CD4-positive, alpha-beta T cell treated with Interleukin-15 for 4 hours (primary cell): Measurements from ENCODE around the gene GRID2IP.

Experiments
- DNase-seq: peaks from one replicate; pipeline ENCODE4 v3.0.0-alpha.2; 2020; ENCODE audit warnings: low spot score

GRID2IP gene

DNA sequence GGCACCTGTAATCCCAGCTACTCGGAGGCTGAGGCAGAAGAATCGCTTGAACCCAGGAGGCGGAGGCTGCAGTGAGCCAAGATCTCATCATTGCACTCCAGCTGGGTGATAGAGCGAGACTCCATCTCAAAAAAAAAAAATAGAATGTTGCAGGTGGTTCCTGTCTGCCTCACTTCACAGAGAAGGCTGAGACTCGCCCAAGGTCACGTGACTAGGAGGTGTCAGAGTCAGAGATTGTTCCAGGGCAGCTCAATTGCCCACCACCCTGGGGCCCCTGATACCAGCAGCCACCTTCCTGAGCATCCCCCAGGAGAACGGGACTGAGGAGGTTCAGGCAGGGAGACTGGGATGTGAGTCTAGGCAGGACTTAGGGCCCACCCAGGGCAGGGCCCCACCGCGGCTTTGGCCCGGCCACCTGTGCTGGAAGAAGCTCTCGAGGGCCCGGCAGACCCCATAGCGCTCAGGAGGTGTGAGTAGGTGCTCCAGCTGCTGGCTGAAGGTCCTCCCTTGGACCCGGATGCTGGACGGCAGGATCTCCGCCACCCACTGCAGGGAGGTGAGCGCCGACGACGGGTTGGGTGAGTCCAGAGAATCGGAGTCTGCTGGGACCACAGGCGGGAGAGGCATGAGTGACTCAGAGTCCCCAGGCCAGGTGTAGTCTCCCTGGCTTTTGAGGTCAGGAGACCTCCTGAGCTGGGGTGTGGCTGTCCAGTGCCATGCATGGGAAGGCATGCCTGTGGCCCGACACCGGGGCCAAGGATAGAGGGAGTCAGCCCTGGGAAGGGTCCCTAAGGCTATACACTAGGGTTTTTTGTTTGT is 30.9 kb downstream of the GRID2IP start:
- DNase-seq, result no peak

DNA sequence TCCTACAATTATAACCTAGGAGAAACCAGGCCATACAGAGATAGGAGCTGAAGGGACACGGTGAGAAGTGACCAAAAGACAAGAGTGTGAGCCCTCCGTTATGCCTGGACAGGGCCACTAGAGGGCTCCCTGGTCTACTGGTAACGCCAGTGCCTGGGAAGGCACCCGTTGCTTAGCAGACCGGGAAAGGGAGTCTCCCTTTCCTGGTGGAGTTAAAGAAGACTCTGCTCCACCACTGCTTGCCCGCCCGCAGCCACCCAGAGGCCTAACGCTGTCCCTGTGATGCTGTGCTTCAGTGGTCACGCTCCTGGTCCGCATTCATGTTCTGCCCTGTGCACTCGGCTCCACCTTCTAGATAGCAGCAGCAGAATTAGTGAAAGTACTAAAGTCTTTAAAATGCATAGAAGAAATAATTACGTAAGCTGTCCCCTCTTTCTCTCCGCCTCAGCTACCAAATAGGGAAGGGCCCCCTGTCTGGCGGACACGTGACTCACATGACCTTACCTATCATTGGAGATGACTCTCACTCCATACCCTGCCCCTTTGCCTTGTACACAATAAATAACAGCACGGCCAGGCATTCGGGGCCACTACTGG is 34.8 kb downstream of the GRID2IP start:
- DNase-seq, result peak; percentile 69

DNA sequence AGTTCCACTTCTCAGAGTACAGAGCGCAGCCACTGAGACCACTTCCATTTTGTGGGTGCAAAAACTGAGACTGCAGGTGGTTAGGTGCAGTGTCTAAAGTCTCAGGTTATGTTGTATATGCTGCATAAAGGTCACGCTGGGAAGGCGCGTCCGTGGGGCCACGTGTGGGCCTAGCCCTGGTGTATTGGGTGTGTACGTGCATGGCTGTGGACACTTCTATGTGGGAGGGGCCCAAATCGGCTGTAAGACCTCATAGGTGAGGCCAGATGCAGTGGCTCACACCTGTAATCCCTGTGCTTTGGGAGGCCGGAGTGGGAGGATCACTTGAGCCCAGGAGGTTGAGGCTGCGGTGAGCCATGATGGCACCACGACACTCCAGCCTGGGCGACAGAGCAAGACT is 37.7 kb downstream of the GRID2IP start:
- no peak for DNase-seq

DNA sequence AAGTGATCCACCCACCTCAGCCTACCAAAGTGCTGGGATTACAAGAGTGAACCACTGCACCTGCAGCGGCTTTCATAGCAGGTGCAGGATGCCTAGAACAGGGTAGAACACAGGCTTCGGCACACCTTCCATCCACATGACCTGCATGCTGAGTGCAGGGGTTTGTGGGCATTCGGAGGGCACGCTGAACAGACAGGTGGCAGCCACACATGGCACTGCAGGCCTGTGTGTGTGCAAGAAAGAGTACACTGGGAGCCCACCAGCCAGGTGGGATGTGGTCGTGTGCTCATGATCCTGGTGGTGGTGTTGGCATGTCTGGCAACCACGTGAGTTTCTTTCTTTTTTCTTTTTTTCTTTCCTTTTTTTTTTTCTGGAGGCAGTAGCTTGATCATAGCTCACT is 38.4 kb downstream of the GRID2IP start:
- no peak for DNase-seq

DNA sequence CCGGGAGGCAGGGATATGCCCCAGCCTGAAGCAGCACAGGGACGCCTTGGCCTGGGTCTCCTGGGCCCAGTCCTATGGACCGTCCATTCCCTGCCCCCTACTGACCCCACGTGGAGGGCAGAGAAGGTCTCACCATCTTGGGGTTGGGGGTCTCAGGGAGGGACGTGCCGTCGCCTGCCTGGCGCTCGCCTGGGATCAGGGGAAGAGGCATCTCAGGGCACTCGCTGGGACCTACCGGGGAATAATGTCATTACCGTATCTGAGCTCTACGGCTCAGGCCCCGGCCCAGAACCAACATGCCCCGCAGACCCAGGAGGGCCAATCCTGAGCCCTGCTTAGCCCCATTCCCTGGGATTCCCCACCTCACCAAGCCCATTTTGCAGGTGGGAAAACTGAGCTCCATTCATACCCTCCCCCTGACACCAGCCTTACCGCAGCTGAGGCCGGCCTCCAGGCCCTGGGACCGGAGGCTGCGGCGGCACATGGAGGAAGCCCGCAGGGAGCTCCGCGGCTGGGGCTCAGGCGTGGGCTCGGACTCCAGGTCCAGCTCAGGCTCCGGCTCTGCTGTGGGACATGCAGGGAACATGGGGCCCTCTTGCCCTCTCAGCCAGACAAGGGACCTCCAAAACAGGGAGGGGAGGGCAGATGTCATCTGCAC is 40.7 kb downstream of the GRID2IP start:
- DNase-seq, result no peak

DNA sequence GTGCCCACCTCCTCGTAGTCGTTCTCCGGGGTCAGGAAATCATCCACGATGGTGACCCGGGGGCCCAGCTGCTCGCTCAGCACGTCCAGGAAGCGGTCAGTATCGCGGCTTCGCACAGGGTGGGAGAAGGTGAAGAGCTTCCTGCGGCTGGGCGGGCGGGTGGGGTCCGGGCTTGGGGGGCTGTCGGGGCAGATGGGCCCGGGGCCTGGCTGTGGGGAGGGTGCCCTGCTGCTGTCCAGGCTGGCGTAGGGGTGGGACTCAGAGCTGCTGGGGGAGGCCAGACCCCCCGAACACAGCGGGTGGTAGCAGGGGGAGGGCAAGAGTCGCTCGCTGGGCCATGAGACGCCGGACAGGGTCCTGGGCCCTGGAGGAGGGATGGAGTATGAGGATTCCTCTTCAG is 42.3 kb downstream of the GRID2IP start:
- no peak for DNase-seq

DNA sequence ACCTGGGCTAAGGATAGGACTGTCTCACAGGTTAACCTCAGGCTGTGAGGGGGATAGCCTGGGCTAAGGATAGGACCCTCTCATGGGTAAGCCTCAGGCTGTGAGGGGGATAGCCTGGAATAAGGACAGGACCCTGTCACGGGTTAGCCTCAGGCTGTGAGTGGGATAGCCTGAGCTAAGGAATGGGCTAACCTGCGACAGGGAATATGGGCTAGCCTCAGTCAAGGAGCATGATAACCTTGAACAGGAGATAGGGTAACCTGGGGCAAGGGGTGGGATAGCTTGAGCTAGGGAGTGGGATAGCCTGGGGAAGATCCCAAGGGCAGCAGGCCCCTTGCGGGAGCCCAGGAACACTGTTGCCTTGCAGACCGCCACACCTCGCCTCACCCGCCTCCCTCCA is 42.7 kb downstream of the GRID2IP start:
- no peak for DNase-seq

DNA sequence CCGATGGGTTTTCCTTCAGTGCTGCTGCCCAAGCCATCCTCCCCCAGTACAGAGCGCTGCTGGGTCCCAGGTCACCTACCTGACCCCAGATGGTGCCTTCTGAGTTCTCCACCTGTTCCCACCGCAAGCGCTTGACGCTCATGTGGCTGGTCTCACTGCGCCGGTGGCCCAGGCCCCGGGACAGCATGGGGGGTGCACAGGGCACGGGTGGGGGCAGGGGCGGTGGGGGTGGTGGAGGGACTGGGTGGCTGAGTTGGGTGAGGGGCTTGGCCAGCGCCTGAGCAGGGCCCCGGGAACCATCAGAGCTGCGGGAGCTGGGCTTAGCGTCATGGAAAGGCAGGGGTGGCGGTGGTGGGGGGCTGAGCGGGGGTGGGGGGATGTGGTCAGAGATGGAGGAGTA is 43.4 kb downstream of the GRID2IP start:
- no peak for DNase-seq

DNA sequence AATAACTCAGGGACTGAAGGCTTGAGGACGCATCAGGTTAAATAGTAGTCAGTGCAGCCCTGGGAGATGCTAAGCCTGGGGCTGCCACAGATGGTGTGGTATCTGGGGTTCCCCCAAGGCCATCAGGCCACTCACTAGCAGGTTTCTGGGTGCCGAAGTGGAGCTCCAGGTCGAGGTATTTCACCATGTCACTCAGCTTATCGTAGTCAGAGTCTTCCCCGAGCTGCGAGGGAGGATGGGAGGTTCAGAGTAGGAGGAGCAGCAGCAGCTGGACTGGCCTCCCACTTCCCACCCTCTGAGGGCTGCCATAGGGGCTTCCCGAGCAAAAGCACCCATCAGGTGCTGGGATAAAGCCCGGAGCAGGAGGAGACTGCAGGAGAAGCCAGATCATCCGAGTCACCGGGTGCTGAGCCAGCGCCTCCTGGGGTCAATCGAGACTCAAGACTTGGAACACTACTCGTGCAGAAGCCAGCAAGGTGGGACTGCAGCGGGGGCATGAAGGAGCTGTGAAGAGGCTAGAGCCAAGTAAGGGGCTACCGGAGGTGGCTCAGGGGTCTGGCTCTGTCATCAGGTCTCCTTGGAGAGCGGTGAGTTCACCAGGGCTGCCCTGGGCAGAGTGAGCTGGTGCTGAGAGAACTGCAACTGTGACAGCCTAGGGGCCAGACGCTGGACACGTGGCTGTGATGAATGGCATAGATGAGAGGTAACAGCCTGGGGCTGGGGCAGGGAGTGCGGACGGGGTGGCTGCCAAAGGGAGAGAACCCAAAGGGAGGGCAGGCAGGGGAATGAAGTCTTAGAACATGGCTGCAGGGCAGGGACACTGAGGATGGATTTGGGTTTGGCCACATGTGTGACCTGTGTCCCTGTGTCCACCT is 45.3 kb downstream of the GRID2IP start:
- no peak for DNase-seq

DNA sequence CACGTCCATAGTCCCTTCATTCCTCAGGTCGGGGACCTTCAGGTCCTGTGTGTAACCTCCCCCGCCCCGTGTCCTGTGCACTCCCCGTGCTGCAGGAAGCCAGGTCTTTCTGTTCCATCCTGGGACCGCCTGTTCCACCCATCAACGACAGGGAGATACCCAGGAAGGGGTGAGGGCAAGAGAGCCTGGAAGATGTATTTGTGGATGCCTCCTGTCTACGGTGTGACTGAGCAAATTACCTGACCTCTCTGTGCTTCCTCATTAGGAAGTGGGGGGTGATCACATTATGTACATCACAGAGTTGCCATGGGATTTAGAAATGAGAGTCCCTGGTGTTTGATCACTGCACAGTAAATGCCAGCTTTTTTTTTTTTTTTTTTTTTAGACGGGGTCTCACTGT is 46.3 kb downstream of the GRID2IP start:
- no peak for DNase-seq

DNA sequence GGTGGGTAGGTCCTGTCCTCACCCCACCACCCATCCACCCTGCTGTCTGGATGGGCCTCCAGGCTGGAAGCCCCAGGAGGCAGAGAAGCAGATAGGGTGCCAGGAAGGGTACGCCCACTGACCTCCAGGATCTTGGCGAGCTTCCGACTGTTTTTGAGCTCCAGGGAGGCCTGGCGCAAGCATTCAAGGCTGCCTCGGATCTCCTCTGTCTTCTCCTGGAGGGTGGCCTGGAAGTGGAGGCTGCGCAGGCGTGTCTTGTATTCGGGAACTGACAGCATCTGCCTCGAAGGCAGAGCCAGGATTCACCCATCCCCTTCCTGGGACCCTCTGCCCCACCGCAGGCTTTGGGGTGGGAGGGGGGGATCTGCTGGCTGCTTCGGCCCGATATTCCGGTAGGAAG is 48.4 kb downstream of the GRID2IP start:
- no peak for DNase-seq

DNA sequence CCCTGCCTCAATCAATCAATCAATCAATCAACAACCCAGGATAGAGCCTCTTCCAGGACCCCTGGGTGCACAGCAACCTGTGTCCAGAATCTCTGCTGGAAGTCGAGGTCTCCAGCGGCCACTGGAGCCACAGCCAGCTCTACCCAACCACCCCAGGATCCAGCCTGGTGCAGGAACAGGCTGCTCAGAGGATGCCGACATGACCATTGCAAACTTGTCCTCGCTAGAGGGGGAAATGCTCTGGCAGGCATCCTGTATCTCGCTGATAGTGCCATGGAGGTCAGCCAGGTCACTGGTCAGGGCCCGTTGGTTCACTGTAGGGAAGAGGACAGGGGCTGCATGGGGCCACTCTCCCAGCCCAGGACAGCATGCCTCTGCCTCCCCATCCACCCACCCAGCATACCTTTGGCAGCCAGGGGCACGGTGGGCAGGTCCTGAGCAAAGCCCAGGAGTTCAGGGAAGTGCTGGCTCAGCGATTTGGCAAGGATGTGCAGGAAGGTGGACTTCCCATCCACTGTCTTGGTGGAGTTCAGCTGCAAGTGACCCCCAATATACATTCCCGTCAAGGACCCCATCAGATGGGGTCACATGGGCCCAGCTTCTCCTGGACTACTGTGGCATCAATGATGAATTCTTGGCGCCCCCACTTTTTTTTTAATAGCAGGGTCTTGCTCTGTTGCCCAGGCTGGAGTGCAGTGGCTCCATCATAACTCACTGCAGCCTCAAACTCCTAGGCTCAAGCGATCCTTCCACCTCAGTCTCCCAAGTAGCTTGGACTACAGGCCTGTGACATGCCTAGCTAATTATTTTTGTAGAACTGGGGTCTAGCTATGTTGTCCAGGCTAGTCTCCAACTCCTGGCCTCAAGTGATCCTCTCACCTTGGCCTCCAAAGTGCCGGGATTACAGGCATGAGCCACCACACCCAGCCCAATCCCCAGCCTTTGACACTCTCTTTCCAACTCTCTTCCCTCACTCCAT is 49.4 kb downstream of the GRID2IP start:
- DNase-seq, result no peak

DNA sequence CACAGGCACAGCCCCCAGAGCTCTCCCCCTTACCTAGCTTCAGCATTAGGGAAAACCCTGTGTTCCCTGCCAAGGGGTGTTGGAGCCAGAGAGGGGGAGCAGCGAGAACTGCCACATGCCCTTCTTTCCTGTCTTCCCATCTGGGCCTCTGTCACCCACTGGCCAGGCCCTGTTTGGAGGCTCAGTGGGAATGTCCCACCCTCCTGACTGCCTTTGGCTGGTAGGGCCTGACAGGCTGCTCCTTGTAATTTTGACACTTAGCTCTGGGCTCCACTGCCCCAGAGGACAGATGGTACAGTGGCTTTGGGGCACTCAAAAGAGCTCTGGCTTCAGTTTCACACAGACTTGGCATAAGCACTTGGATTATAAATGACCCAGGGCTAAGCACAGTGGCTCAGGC is 50.6 kb downstream of the GRID2IP start:
- no peak for DNase-seq

DNA sequence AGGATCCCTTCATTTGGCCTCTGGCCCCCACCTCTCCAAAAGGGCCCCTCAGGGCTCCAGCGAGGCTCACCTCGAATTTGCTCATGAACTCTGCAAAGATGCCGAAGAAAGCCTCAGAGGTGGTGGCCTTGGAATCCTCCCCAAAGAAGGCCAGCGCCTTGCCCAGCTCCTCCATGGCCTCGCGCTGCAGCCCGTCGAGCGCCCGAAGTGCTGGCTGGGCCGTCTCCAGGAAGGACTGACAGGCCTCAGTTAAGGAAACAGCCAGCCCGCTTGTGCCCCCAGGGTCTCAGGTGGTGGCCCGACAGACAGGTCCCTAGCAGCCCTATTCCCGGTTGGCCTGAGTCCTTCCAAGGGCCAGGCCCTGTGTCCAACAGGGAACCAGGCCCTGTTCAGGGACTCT is 53.3 kb downstream of the GRID2IP start:
- no peak for DNase-seq

DNA sequence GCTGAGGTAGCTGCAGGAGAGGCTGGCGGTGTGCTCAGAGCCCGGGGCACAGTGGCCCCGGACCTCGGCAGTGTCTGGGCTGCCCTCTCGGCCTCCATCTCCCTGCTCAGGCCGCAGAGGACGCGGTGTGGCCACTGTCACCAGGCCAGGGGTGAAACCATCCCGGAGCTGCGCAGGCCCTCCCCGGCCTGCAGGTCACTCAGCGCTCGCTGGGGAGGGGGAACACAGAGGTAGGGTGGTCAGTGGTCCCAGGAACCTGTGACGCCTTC is 53.7 kb downstream of the GRID2IP start:
- no peak for DNase-seq

DNA sequence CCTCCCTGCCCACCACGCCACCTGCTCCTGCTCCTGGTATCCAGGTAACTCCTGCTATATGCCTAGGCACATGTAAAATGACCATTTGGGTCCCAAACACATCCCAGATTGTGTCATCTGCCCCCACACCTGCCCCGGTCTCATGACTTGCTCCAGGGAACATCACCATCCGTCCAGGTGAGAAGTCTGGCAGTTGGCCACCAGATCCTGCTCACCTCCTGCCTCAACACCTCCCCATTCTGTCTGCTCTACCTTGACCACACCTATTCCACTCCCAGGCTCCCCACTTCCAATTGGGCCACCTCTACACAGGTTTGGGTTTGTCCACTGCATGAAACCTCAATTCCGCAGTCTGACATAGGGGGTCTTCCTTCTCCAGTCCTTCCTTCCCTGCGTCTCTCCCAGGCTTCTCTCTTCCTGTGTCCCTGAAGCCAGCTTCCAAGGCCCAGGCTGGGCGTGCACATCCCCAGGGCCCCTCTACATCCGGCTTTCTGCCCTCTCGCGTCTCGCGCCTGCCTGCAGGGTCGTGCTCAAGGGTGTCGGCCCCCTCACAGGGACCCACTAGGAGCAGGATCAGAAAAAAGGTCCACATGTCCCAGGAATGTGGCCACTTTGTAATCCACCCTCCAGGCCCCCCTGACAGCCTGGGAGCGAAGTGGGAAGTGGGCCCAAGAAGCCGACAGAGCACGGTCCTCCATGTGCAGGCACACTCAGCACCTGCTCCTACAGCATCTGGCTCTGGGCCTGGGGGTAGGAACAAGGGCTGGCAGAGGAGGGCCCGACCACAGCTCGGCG is 54.2 kb downstream of the GRID2IP start:
- no peak for DNase-seq

DNA sequence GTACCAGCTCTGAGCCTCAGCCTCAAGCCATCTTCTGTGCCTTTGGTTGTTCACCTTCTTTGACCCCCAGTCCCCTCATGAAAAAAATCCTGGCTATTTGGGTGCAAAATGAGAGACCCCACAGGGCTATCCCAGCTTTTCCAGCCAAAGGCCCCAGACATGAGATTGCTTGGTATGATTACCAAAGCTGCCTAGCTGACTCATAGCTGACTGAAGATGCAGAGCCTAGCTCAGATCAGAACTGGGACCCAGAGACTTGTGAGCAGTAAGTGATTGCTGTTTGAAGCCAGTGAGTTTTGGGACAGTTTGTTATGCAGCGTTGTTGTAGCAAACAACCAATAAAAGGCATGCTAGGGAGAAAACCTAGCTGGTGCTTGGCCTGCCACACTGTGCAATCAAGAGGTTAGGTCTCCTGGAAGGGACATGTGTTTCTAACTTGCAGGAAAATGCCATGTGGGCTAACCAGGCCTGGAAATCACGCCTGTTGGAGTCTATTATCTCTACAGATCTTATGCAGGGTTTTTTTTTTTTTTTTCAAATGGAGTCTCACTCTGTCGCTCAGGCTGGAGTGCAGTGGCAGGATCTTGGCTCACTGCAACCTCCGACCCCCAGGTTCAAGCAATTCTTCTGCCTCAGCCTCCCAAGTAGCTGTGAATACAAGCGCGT is 55.5 kb downstream of the GRID2IP start:
- no peak for DNase-seq

DNA sequence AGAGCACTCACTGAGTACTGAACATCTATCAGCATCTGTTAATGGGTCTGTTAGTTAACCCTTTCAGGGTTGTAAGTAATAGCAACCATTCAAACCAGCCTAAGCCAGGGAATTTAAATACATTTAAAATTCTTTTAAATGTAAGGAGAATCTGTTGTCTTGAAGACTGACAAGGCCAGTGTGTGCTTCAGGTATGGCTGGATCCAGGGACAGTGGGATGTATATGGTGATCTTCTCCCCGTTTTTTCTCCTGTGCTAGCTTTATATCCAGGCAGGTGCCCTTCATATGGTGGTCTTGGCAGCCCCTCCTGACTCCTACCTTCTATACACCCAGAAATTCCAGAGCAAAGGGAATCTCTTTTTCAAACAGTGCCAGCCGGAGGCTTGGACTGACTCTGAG is 56.9 kb downstream of the GRID2IP start:
- DNase-seq, result no peak

DNA sequence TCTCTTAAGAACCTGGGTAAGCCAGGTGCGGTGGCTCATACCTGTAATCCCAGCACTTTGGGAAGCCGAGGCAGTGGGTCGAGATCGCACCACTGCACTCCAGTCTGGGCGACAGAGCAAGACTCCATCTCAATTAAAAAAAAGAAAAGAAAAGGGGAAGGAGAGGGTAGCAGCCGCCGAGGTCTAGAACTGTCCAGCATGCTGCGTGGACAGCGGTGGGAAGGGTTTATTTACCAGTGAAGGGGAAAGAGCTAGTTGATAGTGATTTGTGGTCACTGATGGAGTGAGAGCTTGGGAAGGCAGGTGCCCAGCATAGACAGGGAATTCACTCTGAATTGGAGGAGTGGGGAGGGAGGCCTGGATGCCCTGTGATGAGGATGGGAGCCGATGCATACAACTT is 60.1 kb downstream of the GRID2IP start:
- no peak for DNase-seq

DNA sequence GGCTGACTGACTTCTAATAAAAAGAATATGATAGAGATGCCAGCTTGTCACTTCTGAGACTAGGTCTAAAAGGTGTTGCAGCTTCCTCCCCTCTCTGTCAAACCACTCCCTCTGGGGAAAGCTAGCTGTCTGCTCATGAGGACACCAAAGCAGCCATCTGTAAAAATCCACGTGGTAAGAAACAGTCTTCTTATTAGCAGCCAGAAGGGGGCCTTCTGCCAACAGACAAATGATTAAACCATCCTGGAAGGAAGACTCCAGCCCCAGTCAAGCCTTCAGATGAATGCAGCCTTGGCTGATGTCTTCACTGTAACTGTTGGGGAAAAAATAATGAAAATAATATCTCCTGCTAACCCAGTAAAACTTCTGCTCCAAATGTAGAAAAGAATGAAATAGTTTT is 61.6 kb downstream of the GRID2IP start:
- no peak for DNase-seq
